Choroid plexus epithelial cell (primary cell): Measurements from ENCODE around the gene F7.
A peak's percentile ranks its signal among the peaks of the same experiment; 100 is the strongest.

Experiments used
- DNase-seq: peaks from one replicate; pipeline ENCODE4 v3.0.0-alpha.2; 2010; ENCODE audit warnings: low read depth
- H3K4me3 ChIP-seq: 2 replicates; pipeline ENCODE4 v1.5.1; 2011; ENCODE audit warnings: low read depth, mild to moderate bottlenecking, control low read depth, low read length, moderate library complexity
- TF ChIP-seq, protein P1 (sequence below): conservative IDR thresholded peaks from 2 replicates; pipeline ENCODE4 v1.5.1; 2011; ENCODE audit warnings: low read depth, mild to moderate bottlenecking, control low read depth, inconsistent platforms, low read length, moderate library complexity

Gene F7

DNA sequence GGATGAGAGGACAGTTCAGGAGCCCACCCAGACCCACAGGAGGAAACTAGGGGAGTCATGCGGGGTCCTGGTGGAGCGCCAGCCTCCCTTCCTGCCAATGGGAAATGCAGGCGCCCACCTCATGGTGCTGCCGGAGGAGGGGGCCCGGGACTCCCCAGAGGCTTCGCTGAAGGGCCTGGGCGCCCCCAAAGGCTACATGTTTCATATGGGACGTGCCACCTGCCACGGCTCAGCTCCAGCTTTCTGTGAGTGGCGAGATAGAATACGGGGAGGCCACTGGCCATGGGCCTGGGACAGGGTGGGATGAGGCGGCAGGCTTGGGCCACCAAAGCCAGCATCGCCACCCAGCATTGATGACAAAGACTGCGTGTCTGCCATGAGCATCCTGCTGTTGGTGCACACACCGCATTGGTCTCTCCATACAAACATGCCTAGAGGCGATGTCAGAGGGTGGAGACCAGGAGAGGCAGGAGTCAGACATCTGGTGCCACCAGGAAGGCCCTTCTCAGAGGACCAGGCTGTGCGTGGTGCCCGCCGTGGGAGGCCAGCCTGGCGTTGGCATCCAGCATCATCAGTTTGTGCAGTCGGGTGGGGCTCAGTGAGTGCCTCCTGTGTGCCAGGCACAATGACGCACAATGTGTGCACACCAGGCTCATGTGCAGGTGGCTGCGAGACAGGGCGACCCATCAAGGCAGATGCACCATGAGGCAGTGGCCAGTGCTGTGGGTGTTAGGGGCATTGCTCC, 15.8 kb downstream of the F7 start:
- no peak overlapping the region for H3K4me3 ChIP-seq
- no peak for DNase-seq
- TF ChIP-seq, protein P1, sequence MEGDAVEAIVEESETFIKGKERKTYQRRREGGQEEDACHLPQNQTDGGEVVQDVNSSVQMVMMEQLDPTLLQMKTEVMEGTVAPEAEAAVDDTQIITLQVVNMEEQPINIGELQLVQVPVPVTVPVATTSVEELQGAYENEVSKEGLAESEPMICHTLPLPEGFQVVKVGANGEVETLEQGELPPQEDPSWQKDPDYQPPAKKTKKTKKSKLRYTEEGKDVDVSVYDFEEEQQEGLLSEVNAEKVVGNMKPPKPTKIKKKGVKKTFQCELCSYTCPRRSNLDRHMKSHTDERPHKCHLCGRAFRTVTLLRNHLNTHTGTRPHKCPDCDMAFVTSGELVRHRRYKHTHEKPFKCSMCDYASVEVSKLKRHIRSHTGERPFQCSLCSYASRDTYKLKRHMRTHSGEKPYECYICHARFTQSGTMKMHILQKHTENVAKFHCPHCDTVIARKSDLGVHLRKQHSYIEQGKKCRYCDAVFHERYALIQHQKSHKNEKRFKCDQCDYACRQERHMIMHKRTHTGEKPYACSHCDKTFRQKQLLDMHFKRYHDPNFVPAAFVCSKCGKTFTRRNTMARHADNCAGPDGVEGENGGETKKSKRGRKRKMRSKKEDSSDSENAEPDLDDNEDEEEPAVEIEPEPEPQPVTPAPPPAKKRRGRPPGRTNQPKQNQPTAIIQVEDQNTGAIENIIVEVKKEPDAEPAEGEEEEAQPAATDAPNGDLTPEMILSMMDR = no peak

DNA sequence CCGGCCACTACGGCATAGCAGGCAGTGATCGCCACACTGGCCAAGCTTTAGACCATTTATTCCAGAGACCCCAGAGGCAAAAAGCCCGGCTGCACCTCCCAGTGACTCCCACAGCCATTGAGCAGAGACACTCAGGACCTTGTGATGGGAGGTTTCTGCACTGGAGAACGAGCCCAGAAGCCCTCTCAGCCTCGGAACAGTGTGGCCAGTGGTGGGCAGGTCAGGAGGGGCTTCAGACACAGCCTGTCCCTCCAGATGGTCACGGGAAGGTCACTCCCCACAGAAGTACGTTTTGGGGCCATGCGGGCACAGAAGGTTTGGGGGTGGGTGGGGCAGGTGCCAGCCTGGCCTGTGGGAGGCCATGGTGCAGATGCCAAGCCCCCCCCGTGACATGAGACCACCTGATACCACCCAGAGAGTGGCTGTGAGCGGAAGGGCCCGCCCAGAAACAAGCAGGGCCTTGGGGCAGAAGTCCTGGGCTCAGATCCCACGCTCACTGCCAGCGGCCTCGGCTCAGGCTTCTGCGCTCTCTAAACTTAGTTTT, 16.4 kb downstream of the F7 start:
- TF ChIP-seq, protein P1 = no peak
- no peak for DNase-seq
- no peak overlapping the region for H3K4me3 ChIP-seq

DNA sequence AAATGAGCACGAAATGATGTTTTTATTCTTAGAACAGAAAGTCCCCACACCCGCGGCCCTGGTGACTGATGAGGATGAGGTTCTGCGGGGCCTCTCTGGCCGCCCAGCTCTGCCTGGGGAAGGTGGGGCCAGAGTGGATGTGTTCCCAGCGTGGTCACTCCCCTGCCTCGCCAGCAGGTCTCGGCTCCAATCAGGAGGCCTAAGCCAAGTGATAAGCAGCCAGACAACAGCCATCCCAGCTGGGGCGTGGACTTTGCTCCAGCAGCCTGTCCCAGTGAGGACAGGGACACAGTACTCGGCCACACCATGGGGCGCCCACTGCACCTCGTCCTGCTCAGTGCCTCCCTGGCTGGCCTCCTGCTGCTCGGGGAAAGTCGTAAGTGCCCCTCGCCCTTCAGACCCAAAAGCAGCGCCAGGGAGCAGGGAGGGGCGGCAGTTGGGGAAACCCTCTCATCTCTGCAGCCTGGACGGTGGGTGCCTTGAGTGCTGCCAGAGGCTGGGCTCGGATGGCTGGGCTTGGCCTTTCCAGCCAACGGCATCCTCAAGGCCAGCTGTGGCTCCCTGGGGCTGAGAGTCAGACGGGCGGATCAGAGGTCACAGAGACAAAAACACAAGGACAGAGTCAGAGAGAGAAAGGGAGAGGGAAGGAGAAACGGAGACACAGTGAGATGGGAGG, 17.1 kb downstream of the F7 start, which contains the start of gene F10:
F10 (plus strand) TSS at position 250 of the 676 bp plus-strand sequence; CDS start at position 307, 57 bp downstream.
- peak; percentile 85 for DNase-seq
- TF ChIP-seq, protein P1 = no peak

DNA sequence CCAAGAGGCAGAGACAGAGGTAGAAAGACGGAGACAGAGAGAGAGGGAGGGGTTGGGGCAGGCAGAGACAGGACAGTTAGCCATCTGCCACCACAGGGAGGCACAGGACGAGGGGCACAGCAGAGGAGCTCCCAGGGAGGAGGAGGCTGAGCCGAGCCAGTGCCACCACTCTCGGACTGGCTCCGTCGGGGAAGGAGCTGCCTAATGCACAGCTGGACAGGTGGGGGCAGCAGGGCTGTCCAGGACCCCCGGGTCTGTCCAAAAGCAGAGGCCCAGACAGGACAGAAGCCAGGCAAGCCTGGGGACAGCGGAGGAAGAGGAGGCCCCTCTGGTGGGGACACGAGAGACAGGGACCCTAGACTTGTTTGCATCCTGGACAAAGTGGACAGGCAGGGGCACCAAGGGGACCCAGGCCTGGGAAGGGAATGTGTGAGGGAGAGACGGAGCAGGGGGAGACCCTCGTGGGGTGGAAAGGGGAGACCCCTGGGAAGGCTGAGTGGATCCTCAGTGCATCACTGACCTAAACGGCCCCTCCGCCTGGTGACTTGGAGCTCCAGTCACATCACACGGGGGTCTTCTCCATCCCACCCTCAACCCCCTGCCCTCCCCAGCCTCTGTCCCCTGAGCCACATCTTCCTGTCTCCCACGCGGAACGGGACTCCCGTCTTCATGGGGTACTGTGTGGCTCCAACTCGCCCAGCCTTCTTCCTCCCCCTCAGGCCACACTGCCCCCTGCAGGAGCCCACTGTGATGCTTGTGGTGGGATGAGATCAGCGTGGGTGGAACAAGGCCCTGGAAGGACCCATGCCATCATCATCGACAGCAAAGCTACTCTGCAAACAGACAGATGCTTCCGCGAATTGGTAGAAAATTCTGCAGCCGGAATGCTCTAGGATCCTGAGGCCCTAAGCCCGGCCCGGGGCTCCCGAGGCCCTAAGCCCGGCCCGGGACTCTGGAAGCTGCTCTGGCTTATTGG, 17.9 kb downstream of the F7 start:
- TF ChIP-seq, protein P1 = peak; percentile 45
- peak overlapping the region; percentile 63 for H3K4me3 ChIP-seq
- no peak for DNase-seq

More for the DNA sequence above, 17.1 kb downstream of the F7 start, which contains the start of gene F10:
- peak within 1 kb of the TSS; percentile 63 for H3K4me3 ChIP-seq

GRCh38 chr13:113124211-113124970, 18.8 kb downstream of the F7 start:
- DNase-seq = no peak
- TF ChIP-seq, protein P1 = no peak
- no peak overlapping the region for H3K4me3 ChIP-seq
